ENCODE data around the gene SUPT4H1. TPM values are rescaled to one million over a fixed set of nuclear protein-coding genes. Genes with fewer than 3 reads are reported as not detected.

The SUPT4H1 gene
- polyA plus RNA-seq, 2 donors, result 39.9 to 80.8 TPM

DNA sequence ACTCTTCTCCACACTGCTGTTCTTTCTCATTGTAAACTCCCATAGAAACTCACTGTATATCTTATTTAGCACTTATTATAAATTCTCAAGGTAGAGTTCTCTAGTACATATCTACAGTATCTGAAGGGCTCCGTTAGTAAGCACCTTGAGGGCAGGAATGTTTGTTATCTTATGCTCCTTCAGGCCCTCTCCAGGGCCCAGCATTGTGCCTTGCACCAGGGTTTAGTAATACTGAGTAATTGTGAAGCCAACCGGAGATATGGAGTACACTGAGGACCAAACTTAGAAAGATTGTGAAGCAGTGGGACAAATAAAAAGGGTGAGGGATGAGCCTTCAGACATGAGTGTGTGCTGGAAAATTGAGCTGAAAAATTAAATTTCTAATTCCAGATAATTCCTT, 38.9 kb upstream of the SUPT4H1 start:
- H3K36me3 ChIP-seq (ENCODE audit: control insufficient read depth in 2 of 2, insufficient read depth in 2 of 2, low read length in 1 of 2), result no peaks in the 10 kb centered on the region
- H3K9me3 ChIP-seq (ENCODE audit: control insufficient read depth in 2 of 2, insufficient read depth in 1 of 2, low read depth in 1 of 2, low read length in 1 of 2), result no peaks in the 10 kb centered on the region
- WGBS, 2 donors, result 65 to 72% methylated on average over 2 of the region's 2 CpGs
- H3K27ac ChIP-seq (ENCODE audit: low read depth in 2 of 2, low read length in 1 of 2), result no peak overlapping the region
- no peak overlapping the region for H3K4me3 ChIP-seq (ENCODE audit: low read depth in 1 of 2, low read length in 2 of 2)
- peaks cover 0 to 2% of the 10 kb centered on the region in 2 donors for H3K4me1 ChIP-seq (ENCODE audit: control insufficient read depth in 2 of 2, insufficient read depth in 2 of 2, low read length in 1 of 2)
- no peaks in the 10 kb centered on the region for H3K27me3 ChIP-seq (ENCODE audit: control insufficient read depth in 1 of 2, insufficient read depth in 2 of 2, low read length in 2 of 2)

DNA sequence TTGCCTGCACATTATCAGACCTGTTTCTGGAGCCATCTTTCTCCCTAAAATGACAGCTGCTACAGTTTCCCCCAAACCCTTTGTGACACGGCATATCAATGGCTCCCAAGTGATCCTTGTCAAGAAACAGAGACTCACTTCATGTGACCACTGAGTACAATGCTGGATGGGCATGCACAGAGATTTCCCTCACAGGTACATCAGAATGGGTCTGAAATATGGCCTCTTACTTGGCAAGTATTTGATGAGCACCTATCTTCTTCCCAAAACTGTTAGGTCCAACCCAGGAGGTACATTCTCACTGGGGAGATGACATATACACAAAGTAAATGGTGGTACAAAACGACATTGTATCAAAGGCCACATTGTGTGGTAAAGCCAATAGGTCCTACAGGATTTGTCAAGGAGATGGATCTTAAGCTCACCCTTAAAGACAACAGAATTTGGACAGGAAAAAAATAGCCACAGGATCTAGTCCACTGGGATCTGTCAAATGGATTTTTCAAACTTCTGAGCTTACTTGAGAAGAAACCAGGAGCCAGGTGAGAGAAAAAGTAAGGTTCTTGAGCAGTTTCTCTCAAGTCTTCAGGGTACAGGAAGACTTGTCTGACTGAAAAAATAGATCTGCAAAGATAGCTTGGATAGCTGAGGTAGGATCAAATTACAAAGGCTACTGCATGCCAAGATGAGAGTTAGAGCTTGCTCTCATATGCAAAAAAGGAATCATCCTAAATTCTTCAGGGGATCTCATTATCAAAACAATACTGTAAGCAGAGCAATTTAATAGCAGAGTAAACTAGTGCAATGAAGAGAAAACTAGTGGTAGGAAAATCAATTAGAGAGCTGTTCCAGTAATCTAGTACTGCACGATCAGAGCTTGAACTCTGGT, 36.5 kb upstream of the SUPT4H1 start:
- no peaks in the 10 kb centered on the region for H3K27me3 ChIP-seq (ENCODE audit: control insufficient read depth in 1 of 2, insufficient read depth in 2 of 2, low read length in 2 of 2)
- no peaks in the 10 kb centered on the region for H3K36me3 ChIP-seq (ENCODE audit: control insufficient read depth in 2 of 2, insufficient read depth in 2 of 2, low read length in 1 of 2)
- H3K9me3 ChIP-seq (ENCODE audit: control insufficient read depth in 2 of 2, insufficient read depth in 1 of 2, low read depth in 1 of 2, low read length in 1 of 2), result no peaks in the 10 kb centered on the region
- H3K4me1 ChIP-seq (ENCODE audit: control insufficient read depth in 2 of 2, insufficient read depth in 2 of 2, low read length in 1 of 2), result peaks cover 0 to 2% of the 10 kb centered on the region in 2 donors
- H3K4me3 ChIP-seq (ENCODE audit: low read depth in 1 of 2, low read length in 2 of 2), result no peak overlapping the region
- WGBS, 2 donors, result 54 to 57% methylated on average over 3 of the region's 3 CpGs
- no peak overlapping the region for H3K27ac ChIP-seq (ENCODE audit: low read depth in 2 of 2, low read length in 1 of 2)

DNA sequence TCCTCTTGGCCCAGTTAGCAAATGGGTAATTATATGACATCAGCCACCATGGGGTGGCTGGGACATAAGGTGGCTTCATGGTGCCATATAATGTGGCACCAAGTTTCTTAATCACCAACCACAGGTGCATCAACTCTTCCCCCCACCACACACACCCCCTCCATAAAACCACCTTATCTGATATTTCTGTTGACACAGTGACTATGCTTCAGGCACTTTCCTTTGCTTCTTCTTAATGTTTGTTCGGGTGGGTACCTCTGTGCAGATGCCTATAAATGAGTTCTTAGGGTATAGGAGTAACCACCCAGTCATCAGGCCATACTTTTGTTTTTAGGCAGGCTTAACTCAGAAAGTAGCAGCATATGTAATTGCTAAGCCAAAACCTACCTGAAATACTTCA, 35.8 kb upstream of the SUPT4H1 start:
- Histone ChIP-seq H3K4me3 (ENCODE audit: low read depth in 1 of 2, low read length in 2 of 2) (no peak overlapping the region), H3K36me3 (ENCODE audit: control insufficient read depth in 2 of 2, insufficient read depth in 2 of 2, low read length in 1 of 2) (no peaks in the 10 kb centered on the region), H3K27ac (ENCODE audit: low read depth in 2 of 2, low read length in 1 of 2) (no peak overlapping the region), H3K27me3 (ENCODE audit: control insufficient read depth in 1 of 2, insufficient read depth in 2 of 2, low read length in 2 of 2) (no peaks in the 10 kb centered on the region), H3K4me1 (ENCODE audit: control insufficient read depth in 2 of 2, insufficient read depth in 2 of 2, low read length in 1 of 2) (peaks cover 0 to 2% of the 10 kb centered on the region in 2 donors), H3K9me3 (ENCODE audit: control insufficient read depth in 2 of 2, insufficient read depth in 1 of 2, low read depth in 1 of 2, low read length in 1 of 2) (no peaks in the 10 kb centered on the region)
- 50 to 58% methylated on average over 1 of the region's 1 CpG for WGBS, 2 donors

DNA sequence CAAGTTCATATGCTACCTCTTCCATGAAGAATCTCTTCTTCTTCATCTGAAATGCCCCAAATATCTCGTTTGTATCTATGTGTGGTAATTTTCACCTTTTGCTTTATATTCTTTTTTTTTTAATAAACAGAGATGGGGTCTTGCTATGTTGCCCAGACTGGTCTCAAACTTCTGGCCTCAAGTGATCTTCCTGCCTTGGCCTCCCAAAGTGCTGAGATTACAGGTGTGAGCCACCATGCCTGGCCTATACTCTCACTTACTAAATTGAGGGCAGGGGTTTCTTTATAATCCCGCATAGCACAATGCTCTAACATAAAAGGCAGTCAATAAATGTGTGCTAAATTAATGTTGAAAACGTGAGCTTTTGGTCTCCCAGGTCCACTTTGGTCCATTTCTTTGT, 34.7 kb upstream of the SUPT4H1 start:
- Histone ChIP-seq H3K27ac (ENCODE audit: low read depth in 2 of 2, low read length in 1 of 2) (no peak overlapping the region), H3K4me1 (ENCODE audit: control insufficient read depth in 2 of 2, insufficient read depth in 2 of 2, low read length in 1 of 2) (peaks cover 0 to 1% of the 10 kb centered on the region in 2 donors), H3K4me3 (ENCODE audit: low read depth in 1 of 2, low read length in 2 of 2) (no peak overlapping the region), H3K9me3 (ENCODE audit: control insufficient read depth in 2 of 2, insufficient read depth in 1 of 2, low read depth in 1 of 2, low read length in 1 of 2) (no peaks in the 10 kb centered on the region), H3K36me3 (ENCODE audit: control insufficient read depth in 2 of 2, insufficient read depth in 2 of 2, low read length in 1 of 2) (no peaks in the 10 kb centered on the region), H3K27me3 (ENCODE audit: control insufficient read depth in 1 of 2, insufficient read depth in 2 of 2, low read length in 2 of 2) (no peaks in the 10 kb centered on the region)
- 69 to 81% methylated on average over 3 of the region's 3 CpGs for WGBS, 2 donors

DNA sequence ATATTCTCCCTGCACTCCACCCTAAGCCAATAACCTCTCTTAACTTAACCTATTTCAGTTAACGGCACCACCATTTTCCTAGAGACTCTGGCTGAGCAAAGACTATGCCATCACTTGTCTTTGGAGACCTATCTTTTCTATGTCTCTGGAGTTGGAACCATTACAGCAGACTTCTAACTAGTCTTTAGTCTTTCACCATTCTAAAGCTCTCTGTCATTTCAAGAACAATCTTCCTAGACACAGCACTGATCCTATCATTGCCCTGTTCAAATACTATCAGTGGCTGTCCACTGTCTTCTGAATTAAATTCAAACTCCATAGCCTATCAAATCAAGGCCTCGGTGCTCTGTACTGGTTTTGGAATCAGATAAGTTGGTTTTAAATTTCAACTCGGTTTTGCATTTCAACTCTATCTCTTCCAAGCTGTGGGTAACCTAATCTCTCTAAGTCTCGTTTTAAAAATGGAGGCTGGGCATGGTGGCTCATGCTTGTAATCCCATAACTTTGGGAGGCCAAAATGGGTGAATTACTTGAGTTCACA, 33.4 kb upstream of the SUPT4H1 start:
- Histone ChIP-seq H3K4me3 (ENCODE audit: low read depth in 1 of 2, low read length in 2 of 2) (no peak overlapping the region), H3K36me3 (ENCODE audit: control insufficient read depth in 2 of 2, insufficient read depth in 2 of 2, low read length in 1 of 2) (no peaks in the 10 kb centered on the region), H3K9me3 (ENCODE audit: control insufficient read depth in 2 of 2, insufficient read depth in 1 of 2, low read depth in 1 of 2, low read length in 1 of 2) (no peaks in the 10 kb centered on the region), H3K27me3 (ENCODE audit: control insufficient read depth in 1 of 2, insufficient read depth in 2 of 2, low read length in 2 of 2) (no peaks in the 10 kb centered on the region), H3K4me1 (ENCODE audit: control insufficient read depth in 2 of 2, insufficient read depth in 2 of 2, low read length in 1 of 2) (peaks cover 0 to 2% of the 10 kb centered on the region in 2 donors), H3K27ac (ENCODE audit: low read depth in 2 of 2, low read length in 1 of 2) (no peak overlapping the region)
- 61 to 77% methylated on average over 4 of the region's 4 CpGs for WGBS, 2 donors

DNA sequence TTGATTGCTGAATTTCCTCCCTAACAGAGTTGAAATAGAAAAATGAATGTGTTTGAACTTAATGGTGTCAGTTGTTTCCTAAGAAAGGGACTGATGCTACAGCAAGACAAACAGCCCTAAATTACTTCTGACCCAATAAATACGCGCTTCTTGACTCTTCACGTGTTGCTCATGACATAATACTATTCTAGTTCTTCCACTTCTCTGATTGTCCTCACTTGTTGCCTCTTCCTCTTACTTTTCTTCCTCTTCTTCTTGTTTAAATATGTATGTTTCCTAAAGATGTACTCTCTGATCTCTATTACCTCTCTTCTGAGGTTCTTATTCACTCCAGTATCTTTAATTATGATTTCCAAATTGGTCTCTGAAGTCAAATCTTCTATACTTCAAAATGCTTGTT, 32.9 kb upstream of the SUPT4H1 start:
- Histone ChIP-seq H3K27ac (ENCODE audit: low read depth in 2 of 2, low read length in 1 of 2) (no peak overlapping the region), H3K36me3 (ENCODE audit: control insufficient read depth in 2 of 2, insufficient read depth in 2 of 2, low read length in 1 of 2) (no peaks in the 10 kb centered on the region), H3K9me3 (ENCODE audit: control insufficient read depth in 2 of 2, insufficient read depth in 1 of 2, low read depth in 1 of 2, low read length in 1 of 2) (no peaks in the 10 kb centered on the region), H3K4me1 (ENCODE audit: control insufficient read depth in 2 of 2, insufficient read depth in 2 of 2, low read length in 1 of 2) (peaks cover 0 to 2% of the 10 kb centered on the region in 2 donors), H3K27me3 (ENCODE audit: control insufficient read depth in 1 of 2, insufficient read depth in 2 of 2, low read length in 2 of 2) (no peaks in the 10 kb centered on the region), H3K4me3 (ENCODE audit: low read depth in 1 of 2, low read length in 2 of 2) (no peak overlapping the region)
- WGBS, 2 donors, result 75 to 82% methylated on average over 3 of the region's 3 CpGs

DNA sequence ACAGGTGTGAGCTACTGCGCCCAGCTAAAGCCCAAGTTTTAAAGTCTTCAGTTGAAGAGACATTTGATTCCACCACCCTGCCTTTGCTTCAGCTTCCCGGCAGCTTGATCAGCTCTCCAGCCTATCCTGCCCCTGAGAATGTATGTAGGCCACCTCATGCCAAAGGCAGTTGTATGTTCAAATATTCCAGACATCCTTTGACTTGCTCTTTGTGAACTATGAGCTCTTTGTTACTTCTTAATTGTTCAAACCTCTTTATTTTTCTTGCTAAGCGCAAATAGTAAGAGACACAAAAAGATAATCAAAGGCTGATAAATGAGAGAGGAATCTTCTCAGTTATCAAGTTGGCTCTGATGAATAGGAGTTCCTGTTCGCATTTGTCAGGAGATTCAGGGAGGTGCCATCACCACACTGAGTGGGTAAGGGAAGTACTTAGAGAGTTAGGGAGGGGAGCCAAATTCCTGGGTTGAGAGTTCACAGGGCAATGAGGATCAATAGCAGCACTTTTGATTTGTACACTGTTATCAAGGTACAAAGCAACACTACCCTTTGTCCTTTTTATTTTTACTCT, 32.0 kb upstream of the SUPT4H1 start:
- Histone ChIP-seq H3K27ac (ENCODE audit: low read depth in 2 of 2, low read length in 1 of 2) (no peak overlapping the region), H3K4me1 (ENCODE audit: control insufficient read depth in 2 of 2, insufficient read depth in 2 of 2, low read length in 1 of 2) (peaks cover 0 to 2% of the 10 kb centered on the region in 2 donors)
- WGBS, 2 donors, result 70 to 82% methylated on average over 4 of the region's 4 CpGs

DNA sequence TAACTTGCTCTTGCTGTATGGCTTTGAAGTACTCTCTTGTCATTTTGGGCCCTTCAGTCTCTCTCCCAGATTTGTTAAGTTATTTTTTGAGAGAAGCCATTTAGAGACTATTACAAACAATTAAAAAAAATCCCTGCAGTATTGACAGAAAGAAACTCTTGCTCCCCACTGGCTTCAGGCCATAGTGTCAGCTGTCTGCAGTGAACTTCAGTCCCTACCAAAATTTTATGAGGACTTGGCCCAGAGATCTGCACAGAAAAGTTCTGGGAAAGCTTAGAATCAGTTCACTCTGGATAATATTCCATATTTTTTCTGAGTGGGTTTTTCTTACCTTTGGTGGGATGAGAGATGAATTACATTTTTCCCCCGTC, 30.9 kb upstream of the SUPT4H1 start:
- Histone ChIP-seq H3K9me3 (ENCODE audit: control insufficient read depth in 2 of 2, insufficient read depth in 1 of 2, low read depth in 1 of 2, low read length in 1 of 2) (no peaks in the 10 kb centered on the region), H3K27me3 (ENCODE audit: control insufficient read depth in 1 of 2, insufficient read depth in 2 of 2, low read length in 2 of 2) (no peaks in the 10 kb centered on the region), H3K27ac (ENCODE audit: low read depth in 2 of 2, low read length in 1 of 2) (no peak overlapping the region), H3K4me1 (ENCODE audit: control insufficient read depth in 2 of 2, insufficient read depth in 2 of 2, low read length in 1 of 2) (peaks cover 0 to 2% of the 10 kb centered on the region in 2 donors), H3K4me3 (ENCODE audit: low read depth in 1 of 2, low read length in 2 of 2) (no peak overlapping the region), H3K36me3 (ENCODE audit: control insufficient read depth in 2 of 2, insufficient read depth in 2 of 2, low read length in 1 of 2) (no peaks in the 10 kb centered on the region)
- 92 to 95% methylated on average over 1 of the region's 1 CpG for WGBS, 2 donors

More for the DNA sequence above, 32.0 kb upstream of the SUPT4H1 start:
- Histone ChIP-seq H3K9me3 (ENCODE audit: control insufficient read depth in 2 of 2, insufficient read depth in 1 of 2, low read depth in 1 of 2, low read length in 1 of 2) (no peaks in the 10 kb centered on the region), H3K27me3 (ENCODE audit: control insufficient read depth in 1 of 2, insufficient read depth in 2 of 2, low read length in 2 of 2) (no peaks in the 10 kb centered on the region), H3K4me3 (ENCODE audit: low read depth in 1 of 2, low read length in 2 of 2) (no peak overlapping the region), H3K36me3 (ENCODE audit: control insufficient read depth in 2 of 2, insufficient read depth in 2 of 2, low read length in 1 of 2) (no peaks in the 10 kb centered on the region)

DNA sequence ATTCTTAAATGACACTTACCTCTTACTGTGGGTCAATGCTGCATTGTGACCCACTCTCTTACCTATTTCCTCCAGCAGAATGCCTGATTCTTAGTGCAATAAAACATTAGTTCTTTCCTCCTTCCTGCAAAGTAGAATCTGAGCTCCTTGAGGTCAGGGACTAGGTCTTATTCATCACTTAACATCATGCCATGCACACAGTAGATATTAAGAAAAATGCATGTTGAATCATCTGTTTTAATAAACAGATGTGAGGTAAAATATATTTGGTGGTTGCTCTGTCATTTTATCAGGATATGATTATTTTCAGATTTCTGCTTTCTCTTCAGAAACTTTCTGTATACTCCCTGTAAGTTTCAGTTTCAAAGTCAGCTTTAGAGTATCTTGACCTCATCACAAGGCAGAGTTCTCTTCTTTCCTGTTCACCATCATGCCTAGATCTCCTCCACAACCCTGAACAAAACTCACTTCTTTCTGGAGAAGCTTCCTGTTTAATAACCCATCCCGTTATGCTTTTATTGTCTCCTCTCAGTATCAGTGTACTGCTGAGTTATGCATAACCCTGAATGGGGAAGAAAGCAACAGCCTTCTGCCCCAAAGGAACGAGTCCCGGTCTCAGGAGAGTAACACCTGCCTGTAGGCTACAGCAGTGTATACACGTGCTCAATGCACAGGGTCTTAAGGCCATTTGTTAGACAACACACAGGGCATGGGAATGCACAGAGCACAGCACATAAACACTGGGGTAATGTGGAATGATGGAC, 30.3 kb upstream of the SUPT4H1 start:
- Histone ChIP-seq H3K27me3 (ENCODE audit: control insufficient read depth in 1 of 2, insufficient read depth in 2 of 2, low read length in 2 of 2) (no peaks in the 10 kb centered on the region), H3K4me1 (ENCODE audit: control insufficient read depth in 2 of 2, insufficient read depth in 2 of 2, low read length in 1 of 2) (peaks cover 0 to 2% of the 10 kb centered on the region in 2 donors), H3K4me3 (ENCODE audit: low read depth in 1 of 2, low read length in 2 of 2) (no peak overlapping the region), H3K36me3 (ENCODE audit: control insufficient read depth in 2 of 2, insufficient read depth in 2 of 2, low read length in 1 of 2) (no peaks in the 10 kb centered on the region), H3K27ac (ENCODE audit: low read depth in 2 of 2, low read length in 1 of 2) (no peak overlapping the region), H3K9me3 (ENCODE audit: control insufficient read depth in 2 of 2, insufficient read depth in 1 of 2, low read depth in 1 of 2, low read length in 1 of 2) (no peaks in the 10 kb centered on the region)
- WGBS, 2 donors, result 29 to 32% methylated on average over 4 of the region's 4 CpGs
